Calu3 (cell line): ENCODE measurements around the gene DLG2. TPM values are rescaled to one million over a fixed set of nuclear protein-coding genes. Genes with fewer than 3 reads are reported as not detected.

Experiments
- BruUV-seq: library from RNA; stranded (reverse); fragments of 400-500 nt; replicated peaks from 2 replicates; lab custom pipeline; 2021; lab: Mats Ljungman, UMichigan
- CTCF ChIA-PET: fragments of 300-600 bp; sonication (Branson Sonifier 250); formaldehyde crosslinking; loops from one replicate; lab custom pipeline; 2022; ENCODE audit warnings: antibody characterized with exemption; lab: Charles Lee
- DNase-seq: peaks from one replicate; pipeline ENCODE4 v3.0.0; 2022
- H3K27ac Mint-ChIP-seq: one replicate; pipeline ENCODE4 v1.8.0; 2022; ENCODE audit warnings: mixed read lengths; ENCODE audit not compliant: unreplicated experiment
- H3K27me3 Mint-ChIP-seq: one replicate; pipeline ENCODE4 v1.8.0; 2022; ENCODE audit warnings: mixed read lengths; ENCODE audit not compliant: unreplicated experiment
- H3K36me3 Mint-ChIP-seq: one replicate; pipeline ENCODE4 v1.8.0; 2022; ENCODE audit warnings: mild to moderate bottlenecking, moderate library complexity, mixed read lengths; ENCODE audit not compliant: insufficient read depth, unreplicated experiment
- H3K4me1 Mint-ChIP-seq: one replicate; pipeline ENCODE4 v1.8.0; 2022; ENCODE audit warnings: mild to moderate bottlenecking, low read depth, mixed read lengths; ENCODE audit not compliant: unreplicated experiment
- H3K4me3 Mint-ChIP-seq: one replicate; pipeline ENCODE4 v1.8.0; 2022; ENCODE audit warnings: mild to moderate bottlenecking, low read depth, moderate library complexity, mixed read lengths; ENCODE audit not compliant: unreplicated experiment
- H3K9me3 Mint-ChIP-seq: one replicate; pipeline ENCODE4 v1.8.0; 2022; ENCODE audit warnings: low read depth, mixed read lengths; ENCODE audit not compliant: unreplicated experiment
- intact Hi-C: fragments of 100-400 bp; cut with micrococcal nuclease; formaldehyde crosslinking; loops from one replicate; pipeline ENCODE4 v1.10.0; 2022; ENCODE audit not compliant: unreplicated experiment
- total RNA-seq: library from RNA; stranded (reverse); gene quantifications from 2 replicates; pipeline ENCODE4 v1.2.3, GENCODE V29; 2022
- TF ChIP-seq, protein P1 (sequence below): fragments of 200-600 bp; IDR thresholded peaks from one replicate; pipeline ENCODE4 v1.8.0; 2022; ENCODE audit warnings: antibody characterized with exemption; ENCODE audit not compliant: unreplicated experiment

The DLG2 gene
- total RNA-seq, 1 experiment from 2014 or later: 0.71 TPM

DNA sequence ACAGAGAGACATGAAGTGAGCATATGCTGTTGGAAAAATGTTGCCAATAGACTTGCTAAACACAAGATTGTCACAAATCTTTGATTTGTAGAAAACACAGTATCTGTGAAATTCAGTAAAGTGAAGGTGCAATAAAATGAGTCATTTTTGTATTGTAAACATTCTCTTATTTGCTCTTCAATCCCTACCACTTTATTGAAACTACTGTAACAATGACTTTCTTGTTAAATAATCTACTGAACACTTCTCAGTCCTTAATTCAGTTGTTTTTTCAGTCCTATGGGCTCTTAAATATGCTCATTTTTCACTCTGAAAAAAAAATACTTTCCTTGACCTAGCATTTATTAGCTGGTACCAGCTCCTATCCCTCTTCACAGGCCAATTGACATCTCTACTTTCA is 531.9 kb downstream of the DLG2 start:
- Mint-ChIP-seq H3K27ac (no peak overlapping the region), H3K27me3 (no peaks in the 10 kb centered on the region), H3K36me3 (no peaks in the 10 kb centered on the region), H3K4me1 (peaks cover 16% of the 10 kb centered on the region), H3K9me3 (peaks cover 7% of the 10 kb centered on the region), H3K4me3 (no peak overlapping the region)
- BruUV-seq: no TSS peak
- no peak for DNase-seq
- CTCF ChIA-PET: interaction anchor here (0.6 kb wide), 1 partner anchor 172 kb away, joined by 6 read pairs; no protein-coding TSS in a partner anchor
- TF ChIP-seq, protein P1, sequence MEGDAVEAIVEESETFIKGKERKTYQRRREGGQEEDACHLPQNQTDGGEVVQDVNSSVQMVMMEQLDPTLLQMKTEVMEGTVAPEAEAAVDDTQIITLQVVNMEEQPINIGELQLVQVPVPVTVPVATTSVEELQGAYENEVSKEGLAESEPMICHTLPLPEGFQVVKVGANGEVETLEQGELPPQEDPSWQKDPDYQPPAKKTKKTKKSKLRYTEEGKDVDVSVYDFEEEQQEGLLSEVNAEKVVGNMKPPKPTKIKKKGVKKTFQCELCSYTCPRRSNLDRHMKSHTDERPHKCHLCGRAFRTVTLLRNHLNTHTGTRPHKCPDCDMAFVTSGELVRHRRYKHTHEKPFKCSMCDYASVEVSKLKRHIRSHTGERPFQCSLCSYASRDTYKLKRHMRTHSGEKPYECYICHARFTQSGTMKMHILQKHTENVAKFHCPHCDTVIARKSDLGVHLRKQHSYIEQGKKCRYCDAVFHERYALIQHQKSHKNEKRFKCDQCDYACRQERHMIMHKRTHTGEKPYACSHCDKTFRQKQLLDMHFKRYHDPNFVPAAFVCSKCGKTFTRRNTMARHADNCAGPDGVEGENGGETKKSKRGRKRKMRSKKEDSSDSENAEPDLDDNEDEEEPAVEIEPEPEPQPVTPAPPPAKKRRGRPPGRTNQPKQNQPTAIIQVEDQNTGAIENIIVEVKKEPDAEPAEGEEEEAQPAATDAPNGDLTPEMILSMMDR: no peak
- intact Hi-C loops: no loop called here

DNA sequence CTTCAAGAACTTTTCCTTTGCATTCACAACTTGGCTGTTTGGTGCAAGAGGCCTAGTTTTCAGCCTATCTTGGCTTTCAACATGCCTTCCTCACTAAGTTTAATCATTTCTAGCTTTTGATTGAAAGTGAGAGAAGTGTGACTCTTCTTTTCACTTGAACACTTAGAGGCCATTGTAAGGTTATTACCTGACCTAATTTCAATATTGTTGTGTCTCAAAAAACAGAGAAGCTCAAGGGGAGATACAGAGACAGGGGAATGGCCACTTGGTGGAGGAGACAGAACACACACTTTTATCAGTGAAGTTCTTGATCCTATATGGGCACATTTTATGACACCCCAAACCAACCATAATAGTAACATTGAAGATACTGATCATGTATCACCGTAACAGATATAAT is 532.3 kb downstream of the DLG2 start:
- Mint-ChIP-seq H3K9me3 (peaks cover 7% of the 10 kb centered on the region), H3K27me3 (no peaks in the 10 kb centered on the region), H3K4me1 (peaks cover 16% of the 10 kb centered on the region), H3K27ac (no peak overlapping the region), H3K36me3 (no peaks in the 10 kb centered on the region), H3K4me3 (no peak overlapping the region)
- CTCF ChIA-PET: interaction anchor here (0.6 kb wide), 1 partner anchor 172 kb away, joined by 6 read pairs; no protein-coding TSS in a partner anchor
- no TSS peak for BruUV-seq
- no peak for DNase-seq
- intact Hi-C loops: no loop called here
- TF ChIP-seq, protein P1: no peak

DNA sequence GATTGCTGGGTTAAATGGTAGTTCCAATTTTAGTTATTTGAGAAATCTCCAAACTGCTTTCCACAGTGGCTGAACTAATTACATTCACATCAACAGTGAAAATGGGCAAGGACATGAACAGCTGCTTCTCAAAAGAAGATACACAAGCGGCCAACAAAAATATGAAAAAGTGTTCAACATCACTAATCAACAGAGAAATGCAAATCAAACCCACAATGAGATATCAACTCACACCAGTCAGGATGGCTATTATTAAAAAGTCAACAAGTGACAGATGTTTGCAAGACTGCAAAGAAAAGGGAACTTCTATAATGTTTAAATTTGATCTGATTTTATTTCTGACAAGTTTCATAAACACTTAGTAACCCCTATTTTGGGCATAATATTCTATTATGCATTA is 537.5 kb downstream of the DLG2 start:
- no peak for DNase-seq
- Mint-ChIP-seq H3K36me3 (no peaks in the 10 kb centered on the region), H3K4me1 (peaks cover 3% of the 10 kb centered on the region), H3K27me3 (no peaks in the 10 kb centered on the region), H3K4me3 (no peak overlapping the region), H3K27ac (no peak overlapping the region), H3K9me3 (peaks cover 5% of the 10 kb centered on the region)
- CTCF ChIA-PET: no interaction called here
- TF ChIP-seq, protein P1: no peak
- intact Hi-C loops: no loop called here
- no TSS peak for BruUV-seq

DNA sequence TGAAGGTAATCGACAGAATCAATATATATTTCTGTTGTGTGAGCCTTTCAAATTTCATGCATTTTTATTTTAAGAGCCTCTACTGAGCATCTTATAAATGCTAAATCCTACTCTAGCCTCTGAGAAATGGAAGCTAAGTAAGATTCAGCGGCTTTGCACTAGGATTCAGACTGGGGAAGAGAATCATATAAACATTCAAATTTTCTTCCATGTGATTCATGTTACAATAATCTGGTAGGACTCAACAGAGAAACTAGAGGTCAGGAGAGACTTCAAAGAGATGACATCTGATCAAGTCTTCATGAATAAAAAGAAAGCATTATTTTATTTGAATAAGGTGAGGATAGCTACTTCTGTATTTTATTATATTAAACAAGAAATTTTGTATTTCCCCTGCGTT is 538.9 kb downstream of the DLG2 start:
- no peak overlapping the region for H3K27ac Mint-ChIP-seq
- intact Hi-C loops: no loop called here
- no peaks in the 10 kb centered on the region for H3K36me3 Mint-ChIP-seq
- BruUV-seq: no TSS peak
- H3K4me1 Mint-ChIP-seq: no peaks in the 10 kb centered on the region
- no peaks in the 10 kb centered on the region for H3K27me3 Mint-ChIP-seq
- peaks cover 3% of the 10 kb centered on the region for H3K9me3 Mint-ChIP-seq
- CTCF ChIA-PET: no interaction called here
- no peak overlapping the region for H3K4me3 Mint-ChIP-seq
- DNase-seq: no peak
- TF ChIP-seq, protein P1: no peak
